ENCODE measurements around the gene HOXD12. TPM values are rescaled to one million over a fixed set of nuclear protein-coding genes. Genes with fewer than 3 reads are reported as not detected.
A peak's percentile ranks its signal among the peaks of the same experiment; 100 is the strongest.

Gene HOXD12
- polyA plus RNA-seq, 1 donor (not counting 4 experiments of a cell fraction or from before 2014, with no cell fraction given) = not detected

GRCh38 chr2:176082525-176082823, 17.1 kb upstream of the HOXD12 start:
- no peak overlapping the region for H3K27ac ChIP-seq (ENCODE audit: control insufficient read depth, insufficient read depth, low read length)
- H3K4me3 ChIP-seq (ENCODE audit: control insufficient read depth in 2 of 3, extremely low read depth in 1 of 3, insufficient read depth in 2 of 3, low read depth in 1 of 3, low read length in 3 of 3) = no peak overlapping the region
- H4K20me1 ChIP-seq (ENCODE audit: control insufficient read depth, extremely low read depth, insufficient read depth, low read length) = no peaks in the 10 kb centered on the region
- H2AFZ ChIP-seq (ENCODE audit: control insufficient read depth, low read length) = no peak overlapping the region
- no peak overlapping the region for H3K4me2 ChIP-seq (ENCODE audit: control insufficient read depth, extremely low read depth, insufficient read depth, low read depth, low read length)
- H3K36me3 ChIP-seq (ENCODE audit: control insufficient read depth in 2 of 2, extremely low read depth in 1 of 2, insufficient read depth in 2 of 2, low read length in 2 of 2) = no peaks in the 10 kb centered on the region
- no peaks in the 10 kb centered on the region for H3K79me2 ChIP-seq (ENCODE audit: control insufficient read depth, insufficient read depth, low read length)
- no peaks in the 10 kb centered on the region for H3K4me1 ChIP-seq (ENCODE audit: control insufficient read depth, extremely low read depth, insufficient read depth, low read length)
- H3K9me1 ChIP-seq (ENCODE audit: control insufficient read depth, extremely low read depth, insufficient read depth, low read length) = no peaks in the 10 kb centered on the region
- peaks cover 18% of the 10 kb centered on the region for H3K9me3 ChIP-seq (ENCODE audit: control insufficient read depth, low read depth, low read length)
- no peak overlapping the region for H3K9ac ChIP-seq (ENCODE audit: control insufficient read depth, extremely low read depth, insufficient read depth, low read length)
- peaks cover 92% of the 10 kb centered on the region for H3K27me3 ChIP-seq (ENCODE audit: control insufficient read depth, extremely low read depth, insufficient read depth, low read length)
- dilution Hi-C loops (cut with MboI; ENCODE audit: extremely low pct_ligation_motif_present, low sequenced_read_pairs) = no loop called here
- DNase-seq (ENCODE audit: low read depth, low spot score) (no peak), FAIRE-seq (no peak)
- TF ChIP-seq CTCF (optimal IDR thresholded peaks at IDR 0.05 in 1 of 3, IDR thresholded peaks at IDR 0.05 in 1 of 3, conservative IDR thresholded peaks at IDR 0.05 in 1 of 3; ENCODE audit: extremely low read depth in 1 of 3, insufficient read depth in 2 of 3, low read length in 3 of 3) = no peak
- TF ChIP-seq EZH2 (IDR thresholded peaks at IDR 0.05; ENCODE audit: low read length) = peak; percentile 55

- DNase-seq (ENCODE audit: low read depth, low spot score) = no peak
Measured at GRCh38 chr2:176082824-176083751, 16.5 kb upstream of the HOXD12 start.

More at GRCh38 chr2:176082824-176083751, 16.5 kb upstream of the HOXD12 start:
- Histone ChIP-seq H3K4me3 (ENCODE audit: control insufficient read depth in 2 of 3, extremely low read depth in 1 of 3, insufficient read depth in 2 of 3, low read depth in 1 of 3, low read length in 3 of 3) (no peak overlapping the region), H3K79me2 (ENCODE audit: control insufficient read depth, insufficient read depth, low read length) (no peaks in the 10 kb centered on the region), H3K4me1 (ENCODE audit: control insufficient read depth, extremely low read depth, insufficient read depth, low read length) (no peaks in the 10 kb centered on the region), H3K27ac (ENCODE audit: control insufficient read depth, insufficient read depth, low read length) (no peak overlapping the region), H3K9ac (ENCODE audit: control insufficient read depth, extremely low read depth, insufficient read depth, low read length) (no peak overlapping the region), H3K4me2 (ENCODE audit: control insufficient read depth, extremely low read depth, insufficient read depth, low read depth, low read length) (no peak overlapping the region), H3K27me3 (ENCODE audit: control insufficient read depth, extremely low read depth, insufficient read depth, low read length) (peaks cover 98% of the 10 kb centered on the region), H3K36me3 (ENCODE audit: control insufficient read depth in 2 of 2, extremely low read depth in 1 of 2, insufficient read depth in 2 of 2, low read length in 2 of 2) (no peaks in the 10 kb centered on the region), H2AFZ (ENCODE audit: control insufficient read depth, low read length) (no peak overlapping the region), H4K20me1 (ENCODE audit: control insufficient read depth, extremely low read depth, insufficient read depth, low read length) (no peaks in the 10 kb centered on the region), H3K9me1 (ENCODE audit: control insufficient read depth, extremely low read depth, insufficient read depth, low read length) (no peaks in the 10 kb centered on the region), H3K9me3 (ENCODE audit: control insufficient read depth, low read depth, low read length) (peaks cover 18% of the 10 kb centered on the region)
- dilution Hi-C loops (cut with MboI; ENCODE audit: extremely low pct_ligation_motif_present, low sequenced_read_pairs) = no loop called here
- FAIRE-seq = no peak
- TF ChIP-seq EZH2 (IDR thresholded peaks at IDR 0.05; ENCODE audit: low read length) (peak; percentile 29), CTCF (optimal IDR thresholded peaks at IDR 0.05 in 1 of 3, IDR thresholded peaks at IDR 0.05 in 1 of 3, conservative IDR thresholded peaks at IDR 0.05 in 1 of 3; ENCODE audit: extremely low read depth in 1 of 3, insufficient read depth in 2 of 3, low read length in 3 of 3) (no peak)

All from keratinocyte (primary cell).